T-helper 17 cell (primary cell): ENCODE measurements around the gene COMMD1. TPM values are rescaled to one million over a fixed set of nuclear protein-coding genes. Genes with fewer than 3 reads are reported as not detected.

Experiments used
- total RNA-seq, 4 donors: library from RNA in 2 of 4; stranded (reverse) in 2 of 4; gene quantifications; one replicate each; pipeline ENCODE4 v1.2.3 and lab custom pipeline; 2022 to 2026

COMMD1 gene
- total RNA-seq, 2 donors from 2014 or later, result 21.5 to 23.8 TPM

Other genes starting within 250 kb of the COMMD1 start
- 1 to 10 TPM; 1.5 to 2.1 TPM for gene FAM161A, start 51.6 kb upstream of the COMMD1 start, total RNA-seq
- 10 to 100 TPM; 82.7 to 96.6 TPM for gene CCT4, start 17.0 kb upstream of the COMMD1 start, total RNA-seq